Mammary epithelial cell (primary cell): ENCODE measurements around the gene GOLGA5.

Experiments used
- CTCF ChIP-seq, 2 donors: IDR thresholded peaks in 1 of 2; conservative IDR thresholded peaks in 1 of 2; 2 replicates each; pipeline ENCODE4 v1.5.1; 2011 to 2012; ENCODE audit warnings: inconsistent platforms in 2 of 2, low read length in 2 of 2, mild to moderate bottlenecking in 2 of 2, control low read depth in 1 of 2, low read depth in 1 of 2; ENCODE audit not compliant: insufficient read depth in 1 of 2; ENCODE audit errors: extremely low read depth in 1 of 2
- EZH2 ChIP-seq: IDR thresholded peaks from 2 replicates; pipeline ENCODE4 v1.6.1; 2012; ENCODE audit warnings: low read length, inconsistent platforms, borderline replicate concordance

GRCh38 chr14:92850492-92850891 lies 56.4 kb downstream of the GOLGA5 start:
- TF ChIP-seq CTCF (conservative IDR thresholded peaks at IDR 0.05 in 1 of 2, IDR thresholded peaks at IDR 0.05 in 1 of 2; ENCODE audit: extremely low read depth in 1 of 2, insufficient read depth in 1 of 2, low read depth in 1 of 2, low read length in 2 of 2), result no peak
- no peak for TF ChIP-seq EZH2
